Esophagus muscularis mucosa (tissue), 4 donors: ENCODE data around the gene MYO10. TPM values are rescaled to one million over a fixed set of nuclear protein-coding genes. Genes with fewer than 3 reads are reported as not detected.
"Not testable (repeated sequence)": the region's sequence is repeated elsewhere in the genome, so short reads cannot be mapped to it uniquely, and the experiment has no call there.

Experiments used
- DNase-seq: peaks from one replicate; pipeline ENCODE4 v3.0.0-alpha.2; 2017; ENCODE audit errors: extremely low spot score
- H3K27ac ChIP-seq, 4 donors: fragments of 200-600 bp; sonication (generic); replicated peaks in 1 of 4; 1 replicate in 3 of 4; 2 replicates in 1 of 4; pipeline ENCODE4 v1.5.1; 2016 to 2019; ENCODE audit warnings: mild to moderate bottlenecking in 1 of 4
- H3K27me3 ChIP-seq, 4 donors: fragments of 200-600 bp; sonication (generic); one replicate each; pipeline versions ENCODE4 v1.5.1 to v1.6.0; 2016 to 2019
- H3K36me3 ChIP-seq, 4 donors: fragments of 200-600 bp; sonication (generic); one replicate each; pipeline ENCODE4 v1.5.1; 2016 to 2019
- H3K4me1 ChIP-seq, 4 donors: fragments of 200-600 bp; sonication (generic); one replicate each; pipeline ENCODE4 v1.5.1; 2016 to 2019
- H3K4me3 ChIP-seq, 4 donors: fragments of 200-600 bp; sonication (generic); 1 replicate in 2 of 4; 2 replicates in 2 of 4; pipeline ENCODE4 v1.5.1; 2016 to 2019; ENCODE audit warnings: mild to moderate bottlenecking in 4 of 4, moderate library complexity in 1 of 4
- H3K9me3 ChIP-seq, 4 donors: fragments of 200-600 bp; sonication (generic); 1 replicate in 3 of 4; 2 replicates in 1 of 4; pipeline ENCODE4 v1.5.1; 2016 to 2019
- EP300 ChIP-seq: sonication (generic); formaldehyde crosslinking; IDR thresholded peaks from one replicate; pipeline ENCODE4 v1.6.1; 2017; ENCODE audit warnings: antibody characterized with exemption
- POLR2A ChIP-seq: fragments of 450-650 bp; IDR thresholded peaks from one replicate; pipeline ENCODE4 v1.6.1; 2017; ENCODE audit warnings: antibody characterized with exemption, moderate library complexity, mild to moderate bottlenecking, low read depth
- POLR2AphosphoS5 ChIP-seq, 2 donors: sonication (generic); formaldehyde crosslinking; IDR thresholded peaks; one replicate each; pipeline ENCODE4 v1.6.1; 2017; ENCODE audit warnings: antibody characterized with exemption in 2 of 2
- WGBS: methylation state at CpG from one replicate; pipeline ENCODE4 v1.1.5; 2018; 5-methylcytosine and 5-hydroxymethylcytosine counted together
- intact Hi-C: fragments of 100-400 bp; cut with DNase I; formaldehyde crosslinking; loops from one replicate; pipeline ENCODE4 v1.15.1; 2023
- total RNA-seq, 4 donors: library from RNA; depleted of rRNA; stranded (reverse); fragments of >200 nt; gene quantifications; one replicate each; pipeline versions ENCODE4 v1.1.0 to v1.2.1, GENCODE V29; 2016
- TF ChIP-seq, protein P1 (sequence below), 3 experiments: fragments of 200-600 bp in 2 of 3; fragments of 450-650 bp in 1 of 3; sonication (generic) in 2 of 3; IDR thresholded peaks; one replicate each; pipeline ENCODE4 v1.5.1; 2017 to 2019; ENCODE audit warnings: antibody characterized with exemption in 3 of 3, mild to moderate bottlenecking in 2 of 3, moderate library complexity in 1 of 3

MYO10 gene
- total RNA-seq, 4 donors from 2014 or later: 7.1 to 9.3 (median 7.8) TPM

DNA sequence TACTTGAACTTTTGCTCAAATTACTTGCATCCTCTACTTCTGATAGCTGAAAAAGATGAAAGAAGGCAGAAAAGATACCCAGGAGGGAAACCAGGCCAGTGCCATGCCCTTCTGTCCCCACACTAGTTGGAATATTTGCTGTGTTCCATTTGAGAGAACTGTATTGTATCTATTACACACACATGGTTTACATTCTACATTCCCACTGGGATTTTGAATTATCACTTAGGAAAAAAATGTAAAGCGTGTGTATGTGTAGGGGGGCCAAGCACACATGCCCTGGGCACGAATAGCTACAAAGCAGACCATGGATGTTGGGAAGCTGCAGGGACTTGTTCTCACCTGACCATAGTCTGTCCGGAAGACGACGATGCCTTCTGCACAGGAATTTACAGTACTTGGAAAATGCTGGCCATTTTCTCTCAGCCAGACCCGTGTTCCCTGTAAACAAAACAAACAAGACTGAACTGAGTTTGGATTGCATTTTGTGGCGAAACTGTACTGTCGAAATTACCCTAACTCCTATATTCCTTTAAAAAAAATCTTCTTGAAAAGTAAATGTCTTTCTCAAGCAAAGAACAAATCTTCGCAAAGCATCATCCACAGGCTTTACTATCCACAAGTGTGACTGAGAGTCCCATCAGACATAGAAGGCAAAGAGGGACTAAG, 58.7 kb downstream of the MYO10 start:
- WGBS: 78% methylated on average over 9 of the region's 9 CpGs
- Histone ChIP-seq H3K27ac (no peak overlapping the region), H3K4me3 (no peak overlapping the region), H3K27me3 (no peaks in the 10 kb centered on the region), H3K9me3 (no peaks in the 10 kb centered on the region), H3K4me1 (no peaks in the 10 kb centered on the region), H3K36me3 (no peaks in the 10 kb centered on the region)
- TF ChIP-seq, protein P1, sequence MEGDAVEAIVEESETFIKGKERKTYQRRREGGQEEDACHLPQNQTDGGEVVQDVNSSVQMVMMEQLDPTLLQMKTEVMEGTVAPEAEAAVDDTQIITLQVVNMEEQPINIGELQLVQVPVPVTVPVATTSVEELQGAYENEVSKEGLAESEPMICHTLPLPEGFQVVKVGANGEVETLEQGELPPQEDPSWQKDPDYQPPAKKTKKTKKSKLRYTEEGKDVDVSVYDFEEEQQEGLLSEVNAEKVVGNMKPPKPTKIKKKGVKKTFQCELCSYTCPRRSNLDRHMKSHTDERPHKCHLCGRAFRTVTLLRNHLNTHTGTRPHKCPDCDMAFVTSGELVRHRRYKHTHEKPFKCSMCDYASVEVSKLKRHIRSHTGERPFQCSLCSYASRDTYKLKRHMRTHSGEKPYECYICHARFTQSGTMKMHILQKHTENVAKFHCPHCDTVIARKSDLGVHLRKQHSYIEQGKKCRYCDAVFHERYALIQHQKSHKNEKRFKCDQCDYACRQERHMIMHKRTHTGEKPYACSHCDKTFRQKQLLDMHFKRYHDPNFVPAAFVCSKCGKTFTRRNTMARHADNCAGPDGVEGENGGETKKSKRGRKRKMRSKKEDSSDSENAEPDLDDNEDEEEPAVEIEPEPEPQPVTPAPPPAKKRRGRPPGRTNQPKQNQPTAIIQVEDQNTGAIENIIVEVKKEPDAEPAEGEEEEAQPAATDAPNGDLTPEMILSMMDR (IDR thresholded peaks at IDR 0.05): no peak
- no peak for TF ChIP-seq POLR2A
- no peak for TF ChIP-seq EP300
- no peak for TF ChIP-seq POLR2AphosphoS5 (IDR thresholded peaks at IDR 0.05)
- DNase-seq: no peak
- intact Hi-C loops: no loop called here

DNA sequence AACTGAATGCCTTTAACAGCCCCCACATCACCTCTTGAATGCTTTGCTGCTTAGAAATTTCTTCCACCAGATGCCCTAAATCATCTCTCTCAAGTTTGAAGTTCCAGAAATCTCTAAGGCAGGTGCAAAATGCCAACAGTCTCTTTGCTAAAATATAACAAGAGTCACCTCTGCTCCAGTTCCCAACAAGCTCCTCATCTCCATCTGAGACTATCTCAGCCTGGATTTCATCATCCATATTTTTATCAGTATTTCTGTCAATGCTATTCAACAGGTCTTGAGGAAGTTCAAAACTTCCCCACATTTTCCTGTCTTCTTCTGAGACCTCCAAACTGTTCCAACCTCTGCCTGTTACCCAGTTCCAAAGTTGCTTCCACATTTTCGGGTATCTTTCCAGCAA, 61.7 kb downstream of the MYO10 start:
- H3K4me3 ChIP-seq, H3K27me3 ChIP-seq, H3K36me3 ChIP-seq, H3K27ac ChIP-seq, intact Hi-C loops, H3K4me1 ChIP-seq, H3K9me3 ChIP-seq, DNase-seq: not testable (repeated sequence)
- 96% methylated on average over 1 of the region's 1 CpG for WGBS

DNA sequence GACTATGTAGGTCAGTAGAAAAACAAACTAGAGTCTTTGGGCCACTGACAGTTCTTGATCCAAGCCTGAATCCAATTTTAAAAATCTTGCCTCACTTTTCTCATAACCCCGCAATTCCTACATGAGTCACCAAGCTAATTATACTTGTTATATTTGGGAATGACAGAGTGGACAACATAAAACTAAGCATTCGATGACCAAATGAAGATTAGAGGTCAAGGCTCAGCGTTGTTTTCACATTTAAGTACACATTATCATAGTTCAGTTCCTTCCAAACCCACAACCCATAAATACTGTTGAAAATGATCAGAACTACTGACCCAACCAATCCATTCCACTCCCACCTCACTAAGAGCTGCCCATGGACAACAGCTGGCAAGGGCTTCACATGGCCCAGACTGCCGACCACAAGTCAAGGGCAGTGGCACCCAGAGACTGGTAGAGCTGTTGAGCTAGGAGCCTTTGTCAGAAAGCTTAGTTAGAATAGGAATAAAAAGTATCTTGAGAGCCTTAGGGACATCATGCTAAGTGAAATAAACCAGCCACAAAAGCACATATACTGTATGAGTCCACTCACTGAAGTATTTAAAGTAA, 64.2 kb downstream of the MYO10 start:
- H3K9me3 ChIP-seq: no peaks in the 10 kb centered on the region
- no peaks in the 10 kb centered on the region for H3K4me1 ChIP-seq
- no peak overlapping the region for H3K4me3 ChIP-seq
- intact Hi-C loops: no loop called here
- TF ChIP-seq POLR2A (no peak), POLR2AphosphoS5 (IDR thresholded peaks at IDR 0.05) (no peak), EP300 (no peak)
- TF ChIP-seq, protein P1 (IDR thresholded peaks at IDR 0.05): no peak
- 85% methylated on average over 4 of the region's 4 CpGs for WGBS
- no peak for DNase-seq
- H3K27ac ChIP-seq: no peak overlapping the region
- no peaks in the 10 kb centered on the region for H3K27me3 ChIP-seq
- no peaks in the 10 kb centered on the region for H3K36me3 ChIP-seq

DNA sequence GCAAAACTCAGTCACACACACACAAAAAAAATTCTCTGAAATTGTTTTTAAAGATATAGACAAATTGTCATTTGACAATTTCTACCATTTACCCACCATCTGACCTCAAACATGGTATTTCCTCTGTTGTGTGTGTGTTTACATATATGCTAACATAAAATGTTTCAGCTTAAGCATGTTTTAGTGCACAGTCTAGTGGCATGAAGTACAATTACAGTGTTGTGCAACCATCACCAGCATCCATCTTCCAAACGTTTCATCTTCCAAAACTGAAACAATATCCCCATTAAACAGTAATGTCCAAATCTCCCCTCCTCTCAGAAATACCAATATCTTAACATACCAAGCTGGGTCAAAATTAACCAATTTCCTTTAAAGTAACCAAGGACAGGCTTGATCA, 65.2 kb downstream of the MYO10 start:
- no peaks in the 10 kb centered on the region for H3K9me3 ChIP-seq
- no peak for DNase-seq
- intact Hi-C loops: no loop called here
- TF ChIP-seq POLR2A: no peak
- TF ChIP-seq EP300: no peak
- TF ChIP-seq POLR2AphosphoS5 (IDR thresholded peaks at IDR 0.05): no peak
- TF ChIP-seq, protein P1 (IDR thresholded peaks at IDR 0.05): no peak
- 82% methylated on average over 1 of the region's 1 CpG for WGBS
- no peaks in the 10 kb centered on the region for H3K36me3 ChIP-seq
- no peak overlapping the region for H3K4me3 ChIP-seq
- no peaks in the 10 kb centered on the region for H3K4me1 ChIP-seq
- H3K27me3 ChIP-seq: no peaks in the 10 kb centered on the region
- H3K27ac ChIP-seq: peak overlapping the region in 1 of 4 donors; percentile 1

DNA sequence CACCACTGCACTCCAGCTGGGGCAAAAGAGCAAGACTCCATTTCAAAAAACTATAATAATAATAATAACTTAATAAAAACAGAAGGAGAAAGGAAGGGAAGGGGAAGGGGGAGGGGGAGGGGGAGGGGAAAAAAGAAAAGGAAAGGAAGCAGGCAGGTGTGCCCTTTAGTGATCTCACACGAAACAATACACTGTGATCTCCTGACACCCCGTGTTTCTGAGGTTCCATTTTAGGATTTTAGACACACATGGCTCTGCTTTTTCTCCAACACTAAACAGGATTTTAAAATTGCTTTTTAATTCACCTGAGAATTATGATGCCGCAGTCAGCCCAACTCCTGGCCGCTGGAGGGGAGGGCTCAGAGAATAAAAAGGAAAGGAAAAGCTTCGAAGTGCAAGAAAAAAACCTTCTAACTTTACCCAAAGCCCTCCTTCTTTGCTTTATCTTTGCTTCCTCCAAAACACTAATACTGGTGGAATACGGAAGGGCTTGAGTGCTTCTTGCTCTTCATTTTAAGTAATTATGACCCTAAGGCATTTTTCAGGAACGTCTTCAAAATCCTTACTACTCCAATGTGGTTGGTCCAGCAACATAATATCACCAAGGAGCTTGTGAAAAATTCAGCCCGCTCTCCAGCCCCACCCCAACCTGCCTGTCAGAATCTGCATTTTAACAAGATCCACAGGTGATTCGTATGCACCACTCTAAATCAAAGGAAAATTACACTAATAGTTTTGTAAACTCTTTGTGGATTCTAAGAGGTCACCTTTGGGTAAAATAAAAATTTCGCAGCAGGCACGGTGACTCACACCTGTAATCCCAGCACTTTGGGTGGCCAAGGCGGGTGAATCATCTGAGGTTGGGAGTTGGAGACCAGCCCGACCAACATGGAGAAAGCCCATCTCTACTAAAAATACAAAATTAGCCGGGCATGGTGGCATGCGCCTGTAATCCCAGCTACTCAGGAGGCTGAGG, 66.0 kb downstream of the MYO10 start:
- H3K9me3 ChIP-seq: no peaks in the 10 kb centered on the region
- no peaks in the 10 kb centered on the region for H3K36me3 ChIP-seq
- no peaks in the 10 kb centered on the region for H3K27me3 ChIP-seq
- no peak overlapping the region for H3K27ac ChIP-seq
- intact Hi-C loops: no loop called here
- TF ChIP-seq POLR2AphosphoS5 (IDR thresholded peaks at IDR 0.05) (no peak), EP300 (no peak), POLR2A (no peak)
- TF ChIP-seq, protein P1 (IDR thresholded peaks at IDR 0.05): no peak
- no peak for DNase-seq
- H3K4me1 ChIP-seq: no peaks in the 10 kb centered on the region
- no peak overlapping the region for H3K4me3 ChIP-seq
- 85% methylated on average over 15 of the region's 15 CpGs for WGBS
